OCI-LY1 (cell line): ENCODE measurements around the gene SWAP70.

Experiments
- EZH2 ChIP-seq: fragments of 200-600 bp; sonication (generic), shearing (Covaris generic); IDR thresholded peaks from 2 replicates; pipeline ENCODE4 v1.8.0; 2017; ENCODE audit warnings: borderline replicate concordance, mixed run types, mild to moderate bottlenecking, antibody characterized with exemption, low read length, moderate library complexity, mixed read lengths
- TF ChIP-seq, protein P1 (sequence below): fragments of 200-600 bp; sonication (generic), shearing (Covaris generic); IDR thresholded peaks from 2 replicates; pipeline ENCODE4 v1.5.1; 2017; ENCODE audit warnings: mild to moderate bottlenecking, antibody characterized with exemption, low read length, moderate library complexity, mixed read lengths

GRCh38 chr11:9777066-9777465 lies 113.2 kb downstream of the SWAP70 start:
- TF ChIP-seq, protein P1, sequence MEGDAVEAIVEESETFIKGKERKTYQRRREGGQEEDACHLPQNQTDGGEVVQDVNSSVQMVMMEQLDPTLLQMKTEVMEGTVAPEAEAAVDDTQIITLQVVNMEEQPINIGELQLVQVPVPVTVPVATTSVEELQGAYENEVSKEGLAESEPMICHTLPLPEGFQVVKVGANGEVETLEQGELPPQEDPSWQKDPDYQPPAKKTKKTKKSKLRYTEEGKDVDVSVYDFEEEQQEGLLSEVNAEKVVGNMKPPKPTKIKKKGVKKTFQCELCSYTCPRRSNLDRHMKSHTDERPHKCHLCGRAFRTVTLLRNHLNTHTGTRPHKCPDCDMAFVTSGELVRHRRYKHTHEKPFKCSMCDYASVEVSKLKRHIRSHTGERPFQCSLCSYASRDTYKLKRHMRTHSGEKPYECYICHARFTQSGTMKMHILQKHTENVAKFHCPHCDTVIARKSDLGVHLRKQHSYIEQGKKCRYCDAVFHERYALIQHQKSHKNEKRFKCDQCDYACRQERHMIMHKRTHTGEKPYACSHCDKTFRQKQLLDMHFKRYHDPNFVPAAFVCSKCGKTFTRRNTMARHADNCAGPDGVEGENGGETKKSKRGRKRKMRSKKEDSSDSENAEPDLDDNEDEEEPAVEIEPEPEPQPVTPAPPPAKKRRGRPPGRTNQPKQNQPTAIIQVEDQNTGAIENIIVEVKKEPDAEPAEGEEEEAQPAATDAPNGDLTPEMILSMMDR, result no peak
- no peak for TF ChIP-seq EZH2
